OCI-LY7 (cell line): ENCODE results near the gene FLNA. TPM values are rescaled to one million over a fixed set of nuclear protein-coding genes. Genes with fewer than 3 reads are reported as not detected.

Source experiments
- BruUV-seq: library from RNA; stranded (reverse); fragments of 400-500 nt; replicated peaks from 2 replicates; lab custom pipeline; 2021; lab: Mats Ljungman, UMichigan
- CTCF ChIA-PET: fragments of 300-600 bp; sonication (Branson Sonifier 250); formaldehyde crosslinking; loops from one replicate; lab custom pipeline; 2022; ENCODE audit warnings: antibody characterized with exemption; ENCODE audit not compliant: unreplicated experiment; lab: Charles Lee
- POLR2A ChIA-PET: fragments of 300-600 bp; sonication (Branson Sonifier 250); formaldehyde crosslinking; loops from one replicate; lab custom pipeline; 2022; ENCODE audit warnings: antibody characterized with exemption; lab: Charles Lee
- DNase-seq: peaks from one replicate; pipeline ENCODE4 v3.0.0-alpha.2; 2015; ENCODE audit warnings: low spot score
- H2AFZ ChIP-seq: fragments of 200-600 bp; sonication (generic), shearing (Covaris generic); 2 replicates; pipeline ENCODE4 v1.6.1; 2014; ENCODE audit warnings: mild to moderate bottlenecking, antibody characterized with exemption, low read length, moderate library complexity
- H3K27ac ChIP-seq: fragments of 200-600 bp; sonication (generic); 2 replicates; pipeline ENCODE4 v1.5.1; 2014; ENCODE audit warnings: mixed run types, low read depth, mild to moderate bottlenecking, moderate library complexity, low read length, inconsistent platforms; ENCODE audit not compliant: poor library complexity, severe bottlenecking
- H3K36me3 ChIP-seq: fragments of 200-600 bp; sonication (generic); 2 replicates; pipeline ENCODE4 v1.6.1; 2014; ENCODE audit warnings: mild to moderate bottlenecking, antibody characterized with exemption, low read length, moderate library complexity, mixed read lengths; ENCODE audit not compliant: insufficient read depth
- H3K4me1 ChIP-seq: fragments of 200-600 bp; sonication (generic); 2 replicates; pipeline ENCODE4 v1.5.1; 2014; ENCODE audit warnings: mild to moderate bottlenecking, low read length; ENCODE audit not compliant: insufficient read depth, poor library complexity, severe bottlenecking
- H3K4me2 ChIP-seq: fragments of 200-600 bp; sonication (generic); 2 replicates; pipeline ENCODE4 v1.6.1; 2014; ENCODE audit warnings: mild to moderate bottlenecking, low read length
- H3K4me3 ChIP-seq: fragments of 200-600 bp; sonication (generic); 2 replicates; pipeline ENCODE4 v1.5.1; 2014; ENCODE audit warnings: mild to moderate bottlenecking, low read depth, low read length; ENCODE audit not compliant: poor library complexity, severe bottlenecking
- H3K79me2 ChIP-seq: fragments of 200-600 bp; sonication (generic); 2 replicates; pipeline ENCODE4 v1.6.1; 2016; ENCODE audit warnings: low read depth, mild to moderate bottlenecking, low read length, moderate library complexity, mixed read lengths; ENCODE audit not compliant: insufficient read depth
- H3K9me2 ChIP-seq: fragments of 200-600 bp; sonication (generic); 2 replicates; pipeline ENCODE4 v1.6.1; 2016; ENCODE audit warnings: mild to moderate bottlenecking, low read length, mixed read lengths; ENCODE audit not compliant: insufficient read depth
- H3K9me3 ChIP-seq: fragments of 200-600 bp; sonication (generic); 2 replicates; pipeline ENCODE4 v1.6.1; 2014; ENCODE audit warnings: mild to moderate bottlenecking, mixed run types, low read length, mixed read lengths
- H4K20me1 ChIP-seq: fragments of 200-600 bp; sonication (generic); 2 replicates; pipeline ENCODE4 v1.6.1; 2014; ENCODE audit warnings: mild to moderate bottlenecking, antibody characterized with exemption, low read length, moderate library complexity, mixed read lengths; ENCODE audit not compliant: insufficient read depth
- EZH2phosphoT487 ChIP-seq: fragments of 200-600 bp; sonication (generic); IDR thresholded peaks from 2 replicates; pipeline ENCODE4 v1.6.1; 2018; ENCODE audit warnings: low read depth, borderline replicate concordance, mild to moderate bottlenecking, mixed run types, antibody characterized with exemption, low read length, moderate library complexity, mixed read lengths
- intact Hi-C: fragments of 100-400 bp; cut with micrococcal nuclease; formaldehyde crosslinking; loops from one replicate; pipeline ENCODE4 v1.10.0; 2022; ENCODE audit not compliant: unreplicated experiment
- total RNA-seq, 2 experiments: library from RNA; depleted of rRNA in 1 of 2; stranded (reverse); fragments of >200 nt in 1 of 2; shearing (Covaris generic) in 1 of 2; gene quantifications; 2 replicates each; pipeline ENCODE4 v1.2.3, GENCODE V29; 2014 to 2022
- TF ChIP-seq, protein P1 (sequence below): fragments of 200-600 bp; sonication (generic); conservative IDR thresholded peaks from 2 replicates; pipeline ENCODE4 v1.5.1; 2014; ENCODE audit warnings: mild to moderate bottlenecking, antibody characterized with exemption, low read length, moderate library complexity, mixed read lengths

The FLNA gene
- total RNA-seq, 2 experiments from 2014 or later = 78.8 to 97.7 TPM

DNA sequence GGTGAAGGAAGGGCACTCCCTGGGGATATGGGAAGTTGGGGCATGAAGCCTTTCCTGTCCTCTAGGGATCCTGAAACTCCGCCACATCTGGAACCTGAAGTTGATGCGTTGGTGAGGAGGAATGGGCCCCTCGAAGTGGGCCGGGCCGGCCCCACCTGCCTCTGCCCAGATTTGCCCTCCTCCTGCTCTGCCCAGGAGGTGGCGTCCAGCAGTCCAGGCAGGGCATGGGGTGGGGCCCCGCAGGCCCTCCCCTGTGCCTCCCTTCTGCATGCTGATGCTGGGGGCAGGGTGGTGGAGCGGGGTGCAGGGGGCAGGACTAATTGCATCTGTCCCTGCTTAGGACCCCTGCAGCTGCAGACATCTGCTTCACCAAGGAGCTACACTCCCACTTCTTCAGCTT is 38.7 kb upstream of the FLNA start:
- peak overlapping the region; percentile 80 for H3K27ac ChIP-seq
- H3K9me3 ChIP-seq = no peaks in the 10 kb centered on the region
- peak overlapping the region; percentile 91 for H3K4me3 ChIP-seq
- TF ChIP-seq EZH2phosphoT487 = no peak
- TF ChIP-seq, protein P1, sequence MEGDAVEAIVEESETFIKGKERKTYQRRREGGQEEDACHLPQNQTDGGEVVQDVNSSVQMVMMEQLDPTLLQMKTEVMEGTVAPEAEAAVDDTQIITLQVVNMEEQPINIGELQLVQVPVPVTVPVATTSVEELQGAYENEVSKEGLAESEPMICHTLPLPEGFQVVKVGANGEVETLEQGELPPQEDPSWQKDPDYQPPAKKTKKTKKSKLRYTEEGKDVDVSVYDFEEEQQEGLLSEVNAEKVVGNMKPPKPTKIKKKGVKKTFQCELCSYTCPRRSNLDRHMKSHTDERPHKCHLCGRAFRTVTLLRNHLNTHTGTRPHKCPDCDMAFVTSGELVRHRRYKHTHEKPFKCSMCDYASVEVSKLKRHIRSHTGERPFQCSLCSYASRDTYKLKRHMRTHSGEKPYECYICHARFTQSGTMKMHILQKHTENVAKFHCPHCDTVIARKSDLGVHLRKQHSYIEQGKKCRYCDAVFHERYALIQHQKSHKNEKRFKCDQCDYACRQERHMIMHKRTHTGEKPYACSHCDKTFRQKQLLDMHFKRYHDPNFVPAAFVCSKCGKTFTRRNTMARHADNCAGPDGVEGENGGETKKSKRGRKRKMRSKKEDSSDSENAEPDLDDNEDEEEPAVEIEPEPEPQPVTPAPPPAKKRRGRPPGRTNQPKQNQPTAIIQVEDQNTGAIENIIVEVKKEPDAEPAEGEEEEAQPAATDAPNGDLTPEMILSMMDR = no peak
- peaks cover 14% of the 10 kb centered on the region for H3K36me3 ChIP-seq
- H3K79me2 ChIP-seq = no peaks in the 10 kb centered on the region
- H4K20me1 ChIP-seq = no peaks in the 10 kb centered on the region
- BruUV-seq = no TSS peak
- POLR2A ChIA-PET = interaction anchor here (0.6 to 1.3 kb wide), 3 partner anchors 14 to 123 kb away, joined by 3 to 4 read pairs (median 4); no protein-coding TSS in a partner anchor
- H3K9me2 ChIP-seq = no peaks in the 10 kb centered on the region
- H3K4me2 ChIP-seq = peak overlapping the region; percentile 92; the same call in 1 of the 2 replicates
- H3K4me1 ChIP-seq = peaks cover 24% of the 10 kb centered on the region
- no peak overlapping the region for H2AFZ ChIP-seq
- DNase-seq = no peak
- intact Hi-C loops = loop anchor here (5.0 kb wide), 1 partner anchor 69 kb away; no protein-coding TSS in a partner anchor
- CTCF ChIA-PET = no interaction called here

DNA sequence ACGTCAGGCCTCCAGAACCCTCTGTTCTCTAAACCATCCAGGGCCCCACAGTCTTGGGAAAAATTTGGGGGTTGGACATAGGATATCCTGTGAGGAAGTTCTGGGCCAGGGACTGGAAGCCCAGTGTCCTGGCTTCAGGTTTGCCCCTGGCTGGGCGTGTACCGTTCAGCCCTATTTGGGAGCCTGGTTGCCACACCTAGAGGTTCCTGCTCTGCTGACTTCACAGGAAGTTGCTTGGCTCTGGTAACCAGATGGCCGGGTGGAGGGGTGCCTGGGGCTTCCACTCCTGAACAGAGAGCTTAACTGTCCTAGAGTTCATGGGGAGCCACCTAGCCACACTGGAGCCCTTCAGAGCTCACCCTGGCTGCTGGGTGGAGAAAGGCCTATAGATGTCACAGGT is 38.0 kb upstream of the FLNA start:
- no TSS peak for BruUV-seq
- ChIA-PET POLR2A (interaction anchor here (1.0 to 1.3 kb wide), 7 partner anchors 8 to 124 kb away, joined by 3 to 7 read pairs (median 3); partner anchors contain the start of gene SLC10A3), CTCF (no interaction called here)
- Histone ChIP-seq H3K27ac (peak overlapping the region; percentile 80), H2AFZ (peak overlapping the region; percentile 10; the same call in 1 of the 2 replicates), H3K9me2 (no peaks in the 10 kb centered on the region), H3K9me3 (no peaks in the 10 kb centered on the region), H3K36me3 (peaks cover 14% of the 10 kb centered on the region), H4K20me1 (no peaks in the 10 kb centered on the region), H3K4me2 (peak overlapping the region; percentile 92), H3K4me1 (peaks cover 24% of the 10 kb centered on the region), H3K4me3 (peak overlapping the region; percentile 91), H3K79me2 (no peaks in the 10 kb centered on the region)
- DNase-seq = peak; percentile 66
- TF ChIP-seq, protein P1 = no peak
- TF ChIP-seq EZH2phosphoT487 = no peak
- intact Hi-C loops = loop anchor here (1.0 to 5.0 kb wide), 2 partner anchors 24 to 70 kb away; no protein-coding TSS in a partner anchor

DNA sequence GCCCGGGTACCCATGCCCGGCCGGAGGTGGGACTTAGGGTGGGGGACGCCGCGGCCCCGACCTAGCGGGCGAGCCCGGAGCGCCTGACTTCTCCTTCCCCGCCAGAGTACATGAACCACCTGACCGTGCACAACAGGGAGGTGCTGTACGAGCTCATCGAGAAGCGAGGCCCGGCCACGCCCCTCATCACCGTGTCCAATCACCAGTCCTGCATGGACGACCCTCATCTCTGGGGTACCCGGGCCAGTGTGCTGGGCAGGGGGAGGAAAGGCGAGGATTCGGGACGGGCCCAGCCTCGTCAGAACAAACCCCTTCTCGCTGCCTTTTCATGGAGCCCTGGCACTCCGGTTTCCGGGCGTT is 37.5 kb upstream of the FLNA start:
- no peak for TF ChIP-seq EZH2phosphoT487
- TF ChIP-seq, protein P1 = no peak
- H3K4me3 ChIP-seq = peak overlapping the region; percentile 91
- POLR2A ChIA-PET = interaction anchor here (0.6 to 1.3 kb wide), 8 partner anchors 9 to 114 kb away, joined by 3 to 7 read pairs (median 3); partner anchors contain the start of genes RPL10 and SLC10A3
- peak overlapping the region; percentile 80 for H3K27ac ChIP-seq
- peak; percentile 66 for DNase-seq
- intact Hi-C loops = loop anchor here (1.0 to 5.0 kb wide), 2 partner anchors 24 to 70 kb away; no protein-coding TSS in a partner anchor
- H2AFZ ChIP-seq = peak overlapping the region; percentile 10; the same call in 1 of the 2 replicates
- no peaks in the 10 kb centered on the region for H3K9me3 ChIP-seq
- H4K20me1 ChIP-seq = no peaks in the 10 kb centered on the region
- H3K36me3 ChIP-seq = peaks cover 14% of the 10 kb centered on the region
- peaks cover 24% of the 10 kb centered on the region for H3K4me1 ChIP-seq
- no TSS peak for BruUV-seq
- H3K79me2 ChIP-seq = no peaks in the 10 kb centered on the region
- H3K9me2 ChIP-seq = no peaks in the 10 kb centered on the region
- peak overlapping the region; percentile 92 for H3K4me2 ChIP-seq
- CTCF ChIA-PET = no interaction called here
